GM21526 (cell line): ENCODE data around the gene NUDCD3.

Source experiments
- ATAC-seq: cut with Tn5 transposase; IDR thresholded peaks from one replicate; pipeline ENCODE4 v1.9.1; 2021; ENCODE audit warnings: moderate library complexity; ENCODE audit not compliant: unreplicated experiment, low FRiP score

NUDCD3 gene

DNA sequence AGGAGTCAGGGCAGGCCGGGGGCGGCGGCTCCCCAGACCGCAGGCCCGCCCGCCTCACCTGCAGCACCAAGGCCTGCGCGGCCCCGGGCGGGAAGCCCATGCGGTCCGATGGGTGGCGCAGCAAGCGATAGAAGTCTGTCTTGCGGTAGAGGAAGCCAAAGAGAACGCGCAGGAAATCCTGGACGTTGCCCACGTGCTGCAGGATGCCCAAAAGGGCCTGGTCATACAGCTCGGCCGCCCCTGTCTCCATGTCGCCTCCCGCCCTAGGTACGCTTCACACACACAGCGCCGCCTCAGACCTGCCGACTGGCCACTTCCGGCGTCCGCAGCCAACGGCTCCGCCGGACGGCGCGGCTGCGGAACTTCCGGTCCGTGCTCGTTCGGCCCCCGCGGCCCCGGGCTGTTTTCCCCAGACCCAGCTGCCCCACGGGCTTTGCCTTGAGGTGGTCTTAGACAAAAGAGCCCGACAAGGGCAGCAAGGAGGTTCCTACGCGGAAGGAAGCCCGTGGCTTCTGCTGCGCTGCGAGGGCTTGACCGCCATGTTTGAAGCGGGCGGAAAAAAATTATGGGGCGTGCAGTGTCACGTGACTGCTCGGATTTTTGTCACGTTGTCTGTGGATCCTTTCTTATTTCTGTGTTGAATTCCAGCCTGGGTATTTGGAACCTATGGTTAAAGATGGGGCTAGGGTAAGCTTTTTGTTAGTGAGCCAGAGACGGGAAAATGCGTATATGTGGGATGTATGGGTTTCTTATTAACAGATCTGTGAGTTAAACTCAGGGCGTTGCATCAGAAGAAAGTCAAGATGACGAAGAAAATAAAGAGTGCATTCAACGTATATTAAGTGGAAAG is at the start of gene NUDCD3:
NUDCD3 (minus strand) TSS at position 308 of the 850 bp plus-strand sequence; CDS start at position 250, 58 bp downstream.
- peak; percentile 93 for ATAC-seq

DNA sequence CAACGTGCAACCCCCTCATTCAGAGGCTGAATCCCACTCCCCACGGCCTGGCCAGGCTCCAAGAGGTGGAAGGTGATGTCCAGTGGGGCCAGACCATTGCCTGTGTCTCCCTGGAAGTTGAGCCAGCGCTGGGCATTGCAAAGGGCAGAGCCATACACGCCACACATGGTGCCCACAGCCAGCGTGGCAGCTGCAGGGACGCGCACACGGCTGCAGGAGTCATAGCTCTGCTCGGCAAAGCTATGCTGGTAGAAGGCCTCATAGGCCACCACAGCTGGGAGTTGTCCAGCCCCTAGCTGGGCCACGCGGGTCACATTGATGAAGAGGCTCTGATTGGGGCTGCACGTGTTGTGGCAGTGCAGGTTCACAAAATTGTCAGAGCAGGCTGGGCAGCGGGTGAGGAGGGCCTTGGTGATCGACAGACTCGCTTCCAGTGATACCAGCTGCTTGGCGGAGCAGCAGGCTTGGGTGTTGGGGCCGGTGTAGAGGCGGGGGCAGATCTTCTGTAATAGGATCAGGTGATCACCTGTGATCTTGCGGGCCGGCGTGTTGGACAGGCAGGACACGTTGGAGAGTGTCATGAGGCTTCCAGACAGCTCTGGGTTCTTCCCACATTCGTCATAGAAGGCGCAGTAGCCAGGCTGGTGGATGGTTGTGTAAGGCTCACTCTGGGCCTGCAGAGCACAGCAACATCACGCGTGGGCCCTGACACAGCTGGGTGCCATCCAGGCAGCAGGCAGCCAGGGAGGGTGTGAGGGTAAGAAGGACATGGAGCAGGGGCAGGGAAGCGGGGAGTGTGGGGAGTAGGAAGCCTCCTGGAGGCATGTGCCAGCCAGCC is 49.4 kb upstream of the NUDCD3 start:
- ATAC-seq: no peak

DNA sequence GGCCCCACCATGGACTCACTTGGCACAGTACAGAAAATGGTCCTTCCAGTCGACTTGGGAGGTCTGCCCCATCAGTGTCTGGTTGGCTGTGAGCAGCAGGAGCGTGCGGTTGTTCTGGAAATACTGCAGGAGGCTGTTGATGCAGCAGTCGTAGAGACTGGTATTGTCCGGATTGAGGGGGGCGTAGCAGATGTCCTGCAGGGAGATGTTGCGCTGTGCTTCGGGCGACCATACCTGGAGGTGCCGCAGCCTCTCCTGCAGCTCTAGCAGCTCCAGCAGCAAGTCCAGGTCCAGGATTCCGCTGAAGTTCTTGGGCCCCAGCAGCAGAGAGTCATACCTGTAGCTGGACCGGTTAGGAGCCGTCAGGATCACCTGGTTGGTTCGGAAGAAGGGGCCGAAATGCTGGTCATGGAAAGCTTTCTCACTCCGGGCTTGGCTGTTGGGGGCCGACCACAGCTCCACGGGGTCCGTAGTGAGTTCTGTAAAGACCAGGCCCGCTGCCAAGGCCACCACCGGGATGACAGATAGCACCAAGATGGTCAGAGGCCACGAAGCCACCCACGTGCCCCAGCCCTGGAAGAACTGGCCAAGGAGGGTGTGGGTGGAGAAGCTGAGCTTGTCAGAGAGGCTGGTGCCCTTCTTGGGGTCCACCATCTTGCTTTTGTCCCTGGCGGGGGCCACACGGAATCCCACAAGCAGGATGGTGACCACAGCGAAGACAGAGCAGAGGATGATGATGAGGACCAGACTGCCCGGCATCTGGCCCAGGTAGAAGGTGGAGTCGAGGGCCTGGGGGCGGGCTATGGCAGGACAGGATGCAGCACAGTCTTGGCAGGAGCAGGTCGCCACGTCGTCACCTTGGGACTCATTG is 48.6 kb upstream of the NUDCD3 start:
- no peak for ATAC-seq

DNA sequence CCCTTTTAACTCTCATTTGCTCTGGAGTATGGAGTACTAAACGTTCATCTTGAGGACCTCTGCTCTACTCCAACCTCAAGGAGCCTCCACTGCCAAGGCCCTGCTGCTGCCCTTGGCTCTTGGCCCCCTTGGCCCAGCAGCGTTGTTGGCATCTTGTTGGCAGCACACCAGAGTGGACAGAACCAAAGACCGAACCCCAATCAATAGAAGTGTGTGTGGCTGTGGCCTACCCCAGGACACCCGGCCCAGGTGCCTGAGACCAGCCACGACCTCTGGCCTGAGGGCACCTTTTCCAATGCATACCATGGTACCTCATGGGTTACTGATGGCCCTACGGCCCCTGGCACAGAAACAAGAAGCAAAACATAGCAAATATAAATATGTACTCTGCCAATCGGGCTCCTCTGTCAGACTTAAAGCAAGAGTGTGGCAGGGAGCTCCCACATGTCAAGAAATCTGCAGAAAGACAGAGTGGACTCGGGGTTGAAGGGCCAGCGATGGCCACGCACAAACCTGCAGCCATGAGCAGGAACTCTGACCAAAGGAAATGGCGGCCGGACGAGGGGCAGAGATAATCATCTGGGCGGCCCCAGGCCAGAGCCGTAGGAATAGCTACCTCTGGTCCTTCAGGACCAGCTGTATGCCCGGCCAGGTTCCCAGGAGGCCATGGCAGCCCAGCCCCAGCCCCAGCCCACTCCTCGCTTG is 47.8 kb upstream of the NUDCD3 start:
- ATAC-seq: no peak

DNA sequence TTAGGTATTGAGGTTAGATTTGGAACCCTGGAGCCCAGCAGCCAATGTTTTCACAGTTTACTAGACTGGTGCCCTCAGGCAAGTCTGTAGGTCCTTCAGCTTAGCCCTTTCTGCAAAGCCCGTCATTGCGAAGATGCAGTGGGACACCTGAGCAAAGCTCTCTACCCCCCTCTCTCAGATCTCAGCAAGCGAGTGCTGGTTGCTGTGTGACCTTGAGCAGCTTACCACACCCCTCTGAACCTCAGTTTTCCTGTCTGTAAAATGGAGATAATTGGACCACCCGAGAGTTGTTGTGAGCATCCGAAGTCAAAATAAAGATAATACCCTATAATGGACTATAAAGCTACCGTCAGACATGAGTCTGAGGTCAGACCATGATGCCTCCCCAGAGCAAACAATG is 47.0 kb upstream of the NUDCD3 start:
- no peak for ATAC-seq

DNA sequence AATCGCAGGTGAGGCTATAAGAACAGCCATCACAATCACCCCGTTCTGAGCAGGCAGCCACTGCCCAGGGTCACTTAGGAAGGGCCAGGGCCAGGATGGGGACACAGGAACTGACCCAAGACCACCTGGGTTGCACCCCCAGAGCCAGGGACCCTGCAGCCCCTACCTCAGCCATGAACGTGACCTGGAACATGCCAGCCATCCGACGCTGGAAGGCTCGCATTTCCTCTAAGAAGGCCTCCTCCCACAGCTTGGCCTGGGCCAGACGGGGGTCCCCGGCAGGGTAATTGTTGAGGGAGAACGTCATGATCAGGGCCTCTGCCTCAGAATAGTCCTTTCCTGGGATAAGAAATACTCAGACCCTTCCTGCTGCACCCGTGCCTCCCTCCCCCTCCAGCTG is 45.6 kb upstream of the NUDCD3 start:
- no peak for ATAC-seq

DNA sequence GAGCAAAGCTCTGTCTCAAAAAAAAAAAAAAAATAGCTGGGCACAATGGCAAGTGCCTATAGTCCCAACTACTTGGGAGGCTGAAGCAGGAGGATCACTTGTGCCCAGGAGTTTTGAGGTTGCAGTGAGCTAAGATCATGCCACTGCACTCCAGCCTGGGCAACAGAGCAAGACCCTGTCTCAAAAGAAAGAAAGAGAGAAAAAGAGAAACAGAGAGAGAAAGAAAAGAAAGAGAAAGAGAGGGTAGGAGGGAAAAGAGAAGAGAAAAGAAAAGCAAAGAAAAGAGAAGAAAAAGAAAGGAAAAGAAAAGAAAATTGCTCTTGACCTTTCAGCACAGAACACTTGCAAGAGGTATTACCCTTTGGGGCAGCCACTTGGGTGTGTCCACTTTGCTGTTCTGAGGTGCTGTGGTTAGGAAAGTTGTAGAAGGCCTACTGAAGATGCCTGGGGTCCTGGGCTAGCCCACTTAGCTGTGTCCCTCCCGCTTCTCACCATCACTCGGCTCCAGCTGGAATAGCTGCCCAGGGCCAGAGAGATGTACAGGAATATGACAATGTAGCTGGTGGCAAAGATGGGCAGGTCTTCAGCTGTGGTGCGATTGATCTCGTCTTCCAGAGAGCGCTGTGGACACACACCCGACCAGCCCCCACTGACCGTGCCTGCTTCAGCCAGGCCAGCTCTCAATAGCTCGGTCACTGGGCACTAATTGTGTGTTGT is 45.0 kb upstream of the NUDCD3 start:
- no peak for ATAC-seq

DNA sequence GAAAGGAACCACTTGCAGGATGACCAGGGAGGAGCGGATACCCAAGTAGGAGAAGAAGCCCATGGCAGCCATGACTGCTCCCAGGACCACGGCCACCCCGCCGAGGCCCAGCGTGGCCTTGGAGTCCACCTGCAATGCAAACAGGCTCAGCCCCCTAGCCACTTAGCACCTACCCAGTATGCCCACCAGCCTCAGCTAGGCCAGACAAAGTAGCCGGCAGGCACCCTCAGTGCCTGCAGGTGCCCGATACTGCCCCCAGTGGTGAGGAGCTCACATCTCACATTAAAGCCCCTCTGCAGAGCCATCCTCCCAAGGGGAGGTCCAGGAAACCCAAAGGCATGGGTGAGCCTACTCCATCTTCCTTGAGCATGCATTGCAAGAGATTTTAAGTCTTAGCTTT is 44.0 kb upstream of the NUDCD3 start:
- peak; percentile 50 for ATAC-seq

DNA sequence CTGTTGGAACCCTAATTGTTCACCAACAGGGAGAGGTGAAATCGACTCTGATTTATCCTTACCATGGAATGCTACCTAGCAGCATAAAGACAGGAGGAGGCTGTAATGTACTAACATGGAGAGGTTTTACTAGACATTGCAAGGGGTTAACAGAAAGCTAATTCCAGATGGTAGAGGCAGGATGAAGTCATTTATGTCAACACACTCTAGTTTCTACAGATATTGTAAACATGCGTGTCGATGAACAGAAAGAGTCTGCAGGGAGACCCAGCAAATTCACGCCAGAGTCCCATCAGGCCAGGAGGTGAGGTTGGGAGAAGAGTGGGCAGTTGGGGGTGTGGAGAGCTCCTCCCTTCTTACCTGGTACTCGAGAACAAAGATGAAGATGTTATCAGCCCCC is 43.6 kb upstream of the NUDCD3 start:
- ATAC-seq: no peak

DNA sequence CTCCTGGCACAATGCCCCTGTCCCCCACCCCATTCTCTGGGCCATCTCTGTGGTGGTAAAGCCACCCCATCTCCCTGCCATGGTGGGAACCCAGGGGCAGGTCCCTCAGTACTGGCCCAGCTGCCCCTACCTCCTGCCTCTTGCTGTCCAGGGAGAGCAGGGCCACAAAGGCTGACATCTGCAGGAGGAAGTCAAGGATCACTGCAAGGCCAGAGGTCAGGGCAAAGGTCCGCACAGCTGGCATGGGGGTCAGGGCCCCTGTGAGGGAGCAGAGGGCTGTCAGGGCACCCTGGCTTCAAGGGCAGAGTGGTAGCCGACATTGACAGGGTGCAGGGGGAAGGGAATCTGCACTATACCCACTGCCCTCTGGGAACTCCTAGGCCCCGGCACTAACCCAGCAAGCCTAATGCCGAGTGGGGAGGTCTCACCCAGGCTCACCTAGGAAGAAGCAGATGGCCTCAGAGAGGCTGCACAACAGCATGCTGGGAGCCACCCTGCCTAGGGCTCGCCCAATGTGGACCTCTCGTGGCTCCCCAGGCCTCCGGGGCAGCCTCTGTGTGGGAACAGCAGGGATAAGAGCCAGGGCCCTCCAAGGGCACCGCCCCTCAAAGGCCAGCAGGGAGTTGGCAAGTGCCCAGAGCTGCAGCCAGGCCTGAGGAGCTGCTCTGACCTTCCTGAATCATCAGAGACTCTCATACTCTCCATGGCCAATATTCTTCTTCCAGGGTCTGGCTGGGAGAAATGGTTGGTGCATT is 43.0 kb upstream of the NUDCD3 start:
- no peak for ATAC-seq

DNA sequence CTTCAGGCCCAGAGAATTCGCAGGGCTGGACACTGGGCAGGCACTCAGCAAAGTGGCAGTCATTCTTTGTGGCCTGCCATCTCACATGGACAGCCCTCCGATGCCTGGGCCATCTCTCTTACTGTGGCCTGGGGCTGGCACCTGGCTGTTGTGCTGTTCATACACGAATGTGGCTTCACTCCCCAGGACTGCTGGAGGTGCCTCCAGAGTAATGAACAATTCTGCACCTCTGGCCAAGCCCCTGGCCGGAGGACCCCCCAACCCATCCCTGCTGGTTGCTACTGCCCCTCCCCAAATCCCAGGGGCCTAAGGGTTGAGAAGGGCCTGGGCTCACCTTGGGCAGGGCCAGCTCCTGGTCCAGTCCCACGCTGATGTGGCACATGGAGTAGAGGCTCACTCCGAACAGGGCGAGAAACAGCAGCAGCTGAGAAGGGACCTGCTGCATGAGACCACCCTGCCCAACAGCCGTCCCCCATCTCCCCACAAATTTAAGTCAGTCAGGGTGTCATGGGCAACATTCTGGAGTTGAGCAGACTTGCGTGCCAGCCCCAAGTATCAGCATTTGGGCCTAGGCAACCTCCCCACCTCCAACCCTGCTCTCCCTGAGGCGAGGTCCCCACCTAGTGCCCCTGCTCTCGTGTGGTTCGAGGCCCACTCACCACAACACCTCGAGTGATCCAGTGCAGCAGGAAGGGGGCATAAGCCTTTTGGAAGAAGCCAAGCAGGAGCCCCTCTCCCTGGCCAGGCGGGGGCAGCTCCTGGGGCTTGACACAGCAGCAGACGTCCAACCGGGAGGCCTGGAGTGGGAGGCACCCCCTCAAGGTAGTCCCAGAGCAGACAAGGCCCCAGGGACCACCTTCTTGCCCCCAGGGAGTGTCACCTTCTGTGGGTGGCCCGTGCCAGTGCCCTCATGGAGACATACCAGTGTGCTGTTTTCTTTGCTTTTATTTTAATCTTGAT is 41.2 kb upstream of the NUDCD3 start:
- no peak for ATAC-seq

DNA sequence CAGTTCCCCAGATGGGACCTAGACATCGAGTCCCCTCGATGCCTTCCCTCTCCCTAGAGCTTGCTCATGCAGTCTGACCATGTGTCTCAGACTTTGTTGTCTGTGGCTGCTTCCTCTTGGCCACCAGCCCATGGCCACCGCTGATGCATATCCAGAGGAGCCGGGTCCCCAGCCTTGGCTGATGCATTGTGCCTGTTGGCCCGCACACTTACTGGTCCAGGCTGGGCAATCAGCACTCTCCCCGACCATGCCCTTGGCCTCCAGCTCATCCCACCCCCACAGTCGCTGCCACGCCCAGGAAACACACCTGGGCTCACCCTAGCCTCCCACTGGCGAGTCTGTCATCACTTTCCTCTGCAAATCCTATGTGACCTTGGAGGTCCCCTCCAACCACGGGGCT is 40.5 kb upstream of the NUDCD3 start:
- ATAC-seq: no peak

DNA sequence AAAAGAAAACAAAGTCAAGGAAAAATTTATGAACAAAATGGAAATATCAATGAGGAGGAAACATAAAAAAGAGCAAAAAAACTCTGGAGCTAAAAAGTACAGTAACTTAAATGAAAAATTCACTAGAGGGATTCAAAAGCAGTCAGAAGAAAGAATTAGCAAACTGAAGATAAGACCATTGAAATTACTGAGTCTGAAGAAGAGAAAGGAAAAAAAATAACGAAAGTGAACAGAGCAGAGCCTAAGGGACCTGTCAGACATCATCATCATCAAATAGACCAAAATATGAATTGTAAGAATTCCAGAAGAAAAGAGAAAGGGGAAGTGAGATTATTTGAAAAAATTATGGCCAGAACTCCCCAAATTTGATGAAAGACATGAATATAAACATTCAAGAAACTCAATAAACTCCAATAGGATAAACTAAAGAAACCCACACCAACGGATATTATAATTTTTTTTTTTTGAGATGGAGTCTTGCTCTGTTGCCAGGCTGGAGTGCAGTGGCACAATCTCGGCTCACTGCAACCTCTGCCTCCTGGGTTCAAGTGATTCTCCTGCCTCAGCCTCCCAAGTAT is 34.4 kb upstream of the NUDCD3 start:
- no peak for ATAC-seq

DNA sequence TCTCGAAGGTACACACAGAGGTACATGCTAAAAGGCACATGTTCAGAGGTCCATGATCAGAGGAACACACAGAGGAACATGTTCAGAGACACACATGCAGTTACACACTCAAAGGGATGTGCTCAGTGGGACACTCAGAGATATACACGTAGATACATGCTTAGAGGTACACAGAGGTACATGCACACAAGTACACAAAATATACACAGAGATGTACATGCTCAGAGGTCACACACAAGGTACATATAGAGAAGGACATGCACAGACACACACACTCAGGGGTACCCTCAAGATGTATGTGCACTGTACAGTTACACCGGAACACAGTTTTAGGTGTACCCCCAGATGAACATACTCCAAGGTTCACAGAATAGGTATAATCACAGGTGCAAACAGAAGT is 31.9 kb upstream of the NUDCD3 start:
- ATAC-seq: no peak

DNA sequence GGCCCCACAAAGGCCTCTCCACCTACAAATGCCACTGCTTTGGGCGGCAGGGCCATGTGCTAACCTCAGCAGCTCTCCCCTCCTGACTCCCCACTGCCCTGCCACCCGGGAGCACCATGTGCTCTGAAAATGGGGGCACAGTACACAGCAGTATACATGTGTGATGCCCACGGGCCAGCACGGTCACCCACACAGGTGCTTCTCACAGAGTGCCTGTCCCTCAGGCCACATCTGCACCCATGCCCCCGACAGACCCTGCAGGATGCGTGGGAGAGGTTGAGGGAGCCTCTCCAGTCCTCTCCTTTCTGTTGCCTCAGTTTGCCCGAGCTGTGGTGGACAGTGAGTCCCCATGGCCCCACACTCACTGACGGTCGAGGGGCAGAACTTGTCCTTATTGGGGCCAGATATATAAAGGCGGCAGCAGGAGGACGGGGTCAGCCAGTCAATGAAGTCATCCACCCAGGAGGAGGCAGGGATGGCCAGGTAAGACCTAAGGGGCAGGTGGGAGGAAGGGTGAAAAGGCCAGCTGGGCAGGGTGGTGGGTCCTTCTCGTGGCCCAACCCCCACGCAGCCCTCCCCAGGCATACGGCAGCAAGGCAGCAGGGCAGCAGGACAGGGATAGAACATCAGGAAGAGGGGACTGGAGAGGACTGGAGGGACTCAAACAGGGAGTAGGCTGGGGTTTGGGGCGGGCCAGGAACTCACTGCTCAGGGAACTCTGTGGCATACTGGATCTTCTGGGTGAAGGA is 31.1 kb upstream of the NUDCD3 start:
- no peak for ATAC-seq

DNA sequence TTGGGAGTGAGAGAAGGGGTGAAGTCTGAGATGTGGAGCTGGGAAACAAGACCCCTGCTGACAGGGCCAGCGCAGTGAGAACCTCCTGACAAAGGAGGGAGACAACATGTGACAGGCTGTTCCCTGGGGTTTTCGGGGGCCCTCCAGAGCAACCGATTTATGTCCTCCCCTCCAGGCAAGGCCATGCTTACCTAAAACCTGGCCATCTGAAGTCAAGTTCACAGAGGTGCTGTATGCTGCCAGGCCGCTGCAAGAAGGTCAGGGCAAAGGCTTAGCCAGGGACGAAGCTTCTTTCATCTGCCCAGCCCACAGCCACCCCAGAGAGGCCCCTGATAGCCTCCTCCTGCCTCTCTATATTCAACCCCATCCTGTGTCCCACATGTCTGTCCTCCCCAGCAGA is 30.1 kb upstream of the NUDCD3 start:
- ATAC-seq: no peak

DNA sequence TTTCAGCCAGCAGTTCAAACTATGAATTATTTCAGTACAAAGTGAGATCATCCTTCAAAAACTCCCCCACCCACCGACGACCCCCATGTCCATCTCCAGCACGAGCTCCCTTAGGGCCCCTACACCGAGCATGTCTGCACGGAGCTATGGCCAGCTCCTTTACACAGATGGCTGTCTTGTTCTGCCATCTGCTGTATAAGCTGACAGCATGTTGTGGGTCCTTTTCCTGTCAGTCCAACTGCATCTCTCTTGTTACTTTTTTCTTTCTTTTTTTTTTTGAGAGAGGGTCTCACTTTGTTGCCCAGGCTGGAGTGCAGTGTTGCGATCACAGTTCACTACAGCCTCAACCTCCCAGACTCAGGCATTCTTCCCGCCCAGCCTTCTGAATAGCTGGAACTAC is 29.1 kb upstream of the NUDCD3 start:
- no peak for ATAC-seq
